ENCODE results near the gene NYAP2. TPM values are rescaled to one million over a fixed set of nuclear protein-coding genes. Genes with fewer than 3 reads are reported as not detected.
A peak's percentile ranks its signal among the peaks of the same experiment; 100 is the strongest.

The NYAP2 gene
- total RNA-seq, 1 donor from 2014 or later: not detected

DNA sequence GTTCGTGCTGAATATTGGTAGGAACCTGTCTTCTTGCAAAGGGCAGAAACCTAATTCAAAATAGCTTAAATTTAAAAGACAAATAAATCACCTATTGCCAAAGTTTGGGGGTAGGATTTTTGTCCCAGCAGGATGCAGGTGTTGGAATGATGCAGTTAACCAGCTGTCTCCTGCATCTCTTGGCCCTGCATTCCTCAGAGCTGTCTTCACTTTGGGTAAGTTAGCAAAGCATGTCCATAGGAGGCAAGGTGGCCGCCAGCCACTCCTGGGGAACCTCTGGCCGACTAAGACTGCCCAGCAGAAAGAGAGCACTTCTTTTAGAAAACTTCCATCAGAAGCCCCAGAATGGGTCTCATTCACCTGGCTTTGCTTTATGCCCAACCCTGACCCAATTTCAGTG lies 20.5 kb upstream of the NYAP2 start:
- no peaks in the 10 kb centered on the region for H3K36me3 ChIP-seq (ENCODE audit: control insufficient read depth, insufficient read depth, low read length)
- DNase-seq (ENCODE audit: low read depth): no peak
- no peaks in the 10 kb centered on the region for H3K27me3 ChIP-seq (ENCODE audit: control insufficient read depth, insufficient read depth, low read length)
- H3K4me3 ChIP-seq (ENCODE audit: low read depth, low read length): no peak overlapping the region
- TF ChIP-seq, protein P1, sequence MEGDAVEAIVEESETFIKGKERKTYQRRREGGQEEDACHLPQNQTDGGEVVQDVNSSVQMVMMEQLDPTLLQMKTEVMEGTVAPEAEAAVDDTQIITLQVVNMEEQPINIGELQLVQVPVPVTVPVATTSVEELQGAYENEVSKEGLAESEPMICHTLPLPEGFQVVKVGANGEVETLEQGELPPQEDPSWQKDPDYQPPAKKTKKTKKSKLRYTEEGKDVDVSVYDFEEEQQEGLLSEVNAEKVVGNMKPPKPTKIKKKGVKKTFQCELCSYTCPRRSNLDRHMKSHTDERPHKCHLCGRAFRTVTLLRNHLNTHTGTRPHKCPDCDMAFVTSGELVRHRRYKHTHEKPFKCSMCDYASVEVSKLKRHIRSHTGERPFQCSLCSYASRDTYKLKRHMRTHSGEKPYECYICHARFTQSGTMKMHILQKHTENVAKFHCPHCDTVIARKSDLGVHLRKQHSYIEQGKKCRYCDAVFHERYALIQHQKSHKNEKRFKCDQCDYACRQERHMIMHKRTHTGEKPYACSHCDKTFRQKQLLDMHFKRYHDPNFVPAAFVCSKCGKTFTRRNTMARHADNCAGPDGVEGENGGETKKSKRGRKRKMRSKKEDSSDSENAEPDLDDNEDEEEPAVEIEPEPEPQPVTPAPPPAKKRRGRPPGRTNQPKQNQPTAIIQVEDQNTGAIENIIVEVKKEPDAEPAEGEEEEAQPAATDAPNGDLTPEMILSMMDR (IDR thresholded peaks at IDR 0.05; ENCODE audit: insufficient read depth, low read length, poor library complexity, severe bottlenecking): no peak

- no peak for DNase-seq (ENCODE audit: low read depth)
- TF ChIP-seq, protein P1 (IDR thresholded peaks at IDR 0.05; ENCODE audit: insufficient read depth, low read length, poor library complexity, severe bottlenecking): no peak
- H3K4me3 ChIP-seq (ENCODE audit: low read depth, low read length): no peak overlapping the region
Measured at GRCh38 chr2:225379856-225380255, 19.7 kb upstream of the NYAP2 start.

GRCh38 chr2:225381609-225382008 lies 17.9 kb upstream of the NYAP2 start:
- H3K4me3 ChIP-seq (ENCODE audit: low read depth, low read length): no peak overlapping the region
- TF ChIP-seq, protein P1 (IDR thresholded peaks at IDR 0.05; ENCODE audit: insufficient read depth, low read length, poor library complexity, severe bottlenecking): no peak
- DNase-seq (ENCODE audit: low read depth): no peak
- no peaks in the 10 kb centered on the region for H3K36me3 ChIP-seq (ENCODE audit: control insufficient read depth, insufficient read depth, low read length)
- no peaks in the 10 kb centered on the region for H3K27me3 ChIP-seq (ENCODE audit: control insufficient read depth, insufficient read depth, low read length)

More at GRCh38 chr2:225379856-225380255, 19.7 kb upstream of the NYAP2 start:
- H3K27me3 ChIP-seq (ENCODE audit: control insufficient read depth, insufficient read depth, low read length): no peaks in the 10 kb centered on the region
- H3K36me3 ChIP-seq (ENCODE audit: control insufficient read depth, insufficient read depth, low read length): no peaks in the 10 kb centered on the region

DNA sequence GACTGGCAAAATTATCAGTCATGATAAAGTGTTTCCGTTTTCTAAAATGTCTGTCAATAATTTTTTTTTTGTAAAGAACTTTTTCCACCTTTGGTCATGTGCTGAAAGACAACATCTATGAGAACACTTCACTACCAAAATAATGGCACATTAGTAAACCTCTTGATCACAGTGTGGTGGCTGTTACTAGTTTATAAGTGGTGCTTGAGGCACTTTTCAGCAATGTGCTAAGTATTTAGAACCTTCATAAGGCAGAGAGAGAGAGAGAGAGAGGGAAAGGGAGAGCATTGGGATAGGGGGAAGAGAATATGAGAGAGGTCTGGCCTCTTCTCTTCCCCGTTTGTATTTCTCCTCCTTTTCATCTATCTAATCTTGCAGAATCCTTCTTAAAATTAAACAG lies 1.1 kb upstream of the NYAP2 start:
- no peak overlapping the region for H3K4me3 ChIP-seq (ENCODE audit: low read depth, low read length)
- DNase-seq (ENCODE audit: low read depth): no peak
- H3K36me3 ChIP-seq (ENCODE audit: control insufficient read depth, insufficient read depth, low read length): no peaks in the 10 kb centered on the region
- TF ChIP-seq, protein P1 (IDR thresholded peaks at IDR 0.05; ENCODE audit: insufficient read depth, low read length, poor library complexity, severe bottlenecking): no peak
- no peaks in the 10 kb centered on the region for H3K27me3 ChIP-seq (ENCODE audit: control insufficient read depth, insufficient read depth, low read length)

- H3K36me3 ChIP-seq (ENCODE audit: control insufficient read depth, insufficient read depth, low read length): no peaks in the 10 kb centered on the region
- peak; percentile 29 for DNase-seq (ENCODE audit: low read depth)
- no peaks in the 10 kb centered on the region for H3K27me3 ChIP-seq (ENCODE audit: control insufficient read depth, insufficient read depth, low read length)
- H3K4me3 ChIP-seq (ENCODE audit: low read depth, low read length): no peak overlapping the region
- TF ChIP-seq, protein P1 (IDR thresholded peaks at IDR 0.05; ENCODE audit: insufficient read depth, low read length, poor library complexity, severe bottlenecking): no peak
Measured at GRCh38 chr2:225400060-225400511, 576 bp downstream of the NYAP2 start.
